Measurements from ENCODE around the gene PKP1.

The PKP1 gene

GRCh38 chr1:201376107-201376463 lies 92.8 kb downstream of the PKP1 start:
- no peak for DNase-seq

- no peak for DNase-seq
Observed at GRCh38 chr1:201376464-201377374, 93.4 kb downstream of the PKP1 start.

- DNase-seq = no peak
Observed at GRCh38 chr1:201377611-201378092, 94.3 kb downstream of the PKP1 start, which contains the start of gene TNNT2. Gene TNNT2, minus strand, starts transcription at chr1:201377680. Its CDS starts 4,426 bp downstream, at chr1:201373254.

GRCh38 chr1:201378804-201379203 lies 95.5 kb downstream of the PKP1 start:
- no peak for DNase-seq

GRCh38 chr1:201379733-201380242 lies 96.5 kb downstream of the PKP1 start:
- DNase-seq = no peak

GRCh38 chr1:201381130-201381529 lies 97.8 kb downstream of the PKP1 start:
- DNase-seq = no peak

All from T1000 (cell line).